Neural cell (in vitro differentiated cells): Measurements from ENCODE around the gene AGPS. TPM values are rescaled to one million over a fixed set of nuclear protein-coding genes. Genes with fewer than 3 reads are reported as not detected.
"Not testable (repeated sequence)": the region's sequence is repeated elsewhere in the genome, so short reads cannot be mapped to it uniquely, and the experiment has no call there.

Source experiments
- H2AFZ ChIP-seq: fragments of 200-600, 300-800 bp; sonication (generic), shearing (Covaris generic); 2 replicates; pipeline ENCODE4 v1.6.0; 2014; ENCODE audit warnings: low read depth, mild to moderate bottlenecking, antibody characterized with exemption, low read length, moderate library complexity
- H3F3A ChIP-seq: fragments of 200-600 bp; shearing (Covaris generic); 2 replicates; pipeline ENCODE4 v1.6.1; 2016; ENCODE audit warnings: mild to moderate bottlenecking, moderate library complexity, mixed read lengths, antibody characterized with exemption, low read length; ENCODE audit not compliant: insufficient read depth, poor library complexity, severe bottlenecking
- H3K27ac ChIP-seq: fragments of 200-600, 300-800 bp; sonication (generic), shearing (Covaris generic); 2 replicates; pipeline ENCODE4 v1.5.1; 2014; ENCODE audit warnings: mild to moderate bottlenecking, low read length, moderate library complexity
- H3K27me3 ChIP-seq: fragments of 300-800, 200-600 bp; sonication (generic), shearing (Covaris generic); 2 replicates; pipeline ENCODE4 v1.6.0; 2014; ENCODE audit warnings: mild to moderate bottlenecking, low read depth, low read length, moderate library complexity; ENCODE audit not compliant: insufficient read depth
- H3K36me3 ChIP-seq: fragments of 300-800, 200-600 bp; sonication (generic), shearing (Covaris generic); 2 replicates; pipeline ENCODE4 v1.5.1; 2014; ENCODE audit warnings: mild to moderate bottlenecking, antibody characterized with exemption, low read length, moderate library complexity; ENCODE audit not compliant: insufficient read depth
- H3K4me2 ChIP-seq: fragments of 300-800, 200-600 bp; sonication (generic), shearing (Covaris generic); 2 replicates; pipeline ENCODE4 v1.6.0; 2014; ENCODE audit warnings: mild to moderate bottlenecking, low read length
- H3K4me3 ChIP-seq: fragments of 300-800, 200-600 bp; sonication (generic), shearing (Covaris generic); 2 replicates; pipeline ENCODE4 v1.5.1; 2014; ENCODE audit warnings: mild to moderate bottlenecking, low read length, moderate library complexity
- H3K79me2 ChIP-seq: fragments of 200-600 bp; shearing (Covaris generic); replicated peaks from 2 replicates; pipeline ENCODE4 v1.6.0; 2014; ENCODE audit warnings: mild to moderate bottlenecking, low read length, moderate library complexity; ENCODE audit not compliant: insufficient read depth
- H3K9ac ChIP-seq: fragments of 300-800, 200-600 bp; sonication (generic), shearing (Covaris generic); 2 replicates; pipeline ENCODE4 v1.6.1; 2016; ENCODE audit warnings: mild to moderate bottlenecking, low read length, mixed read lengths
- H3K9me2 ChIP-seq: fragments of 200-600 bp; shearing (Covaris generic); 2 replicates; pipeline ENCODE4 v1.6.1; 2016; ENCODE audit warnings: mild to moderate bottlenecking, low read length, mixed read lengths; ENCODE audit not compliant: insufficient read depth
- H3K9me3 ChIP-seq: fragments of 200-600, 300-800 bp; sonication (generic), shearing (Covaris generic); 2 replicates; pipeline ENCODE4 v1.6.1; 2016; ENCODE audit warnings: mild to moderate bottlenecking, mixed run types, low read length, moderate library complexity, mixed read lengths
- H4K20me1 ChIP-seq: fragments of 200-600 bp; shearing (Covaris generic); 2 replicates; pipeline ENCODE4 v1.6.1; 2016; ENCODE audit warnings: mild to moderate bottlenecking, mixed run types; ENCODE audit not compliant: insufficient read depth
- CTCF ChIP-seq: fragments of 450-650 bp; IDR thresholded peaks from 2 replicates; pipeline ENCODE4 v1.5.1; 2014; ENCODE audit warnings: antibody characterized with exemption, mild to moderate bottlenecking, moderate library complexity; ENCODE audit not compliant: poor library complexity, severe bottlenecking
- EP300 ChIP-seq: fragments of 450-650 bp; conservative IDR thresholded peaks from 2 replicates; pipeline ENCODE4 v1.6.1; 2014; ENCODE audit warnings: antibody characterized with exemption, mild to moderate bottlenecking, moderate library complexity; ENCODE audit not compliant: poor library complexity, severe bottlenecking
- EZH2 ChIP-seq: fragments of 200-600, 300-800 bp; shearing (Covaris generic), sonication (generic); IDR thresholded peaks from 2 replicates; pipeline ENCODE4 v1.6.1; 2014; ENCODE audit warnings: antibody characterized with exemption, low read length, borderline replicate concordance, mild to moderate bottlenecking; ENCODE audit not compliant: insufficient read depth, poor library complexity, severe bottlenecking
- MXI1 ChIP-seq: fragments of 450-650 bp; conservative IDR thresholded peaks from 2 replicates; pipeline ENCODE4 v1.6.1; 2014; ENCODE audit warnings: antibody characterized with exemption, mild to moderate bottlenecking; ENCODE audit not compliant: poor library complexity, severe bottlenecking
- POLR2AphosphoS5 ChIP-seq: IDR thresholded peaks from 2 replicates; pipeline ENCODE4 v1.6.1; 2012
- RAD21 ChIP-seq: fragments of 450-650 bp; conservative IDR thresholded peaks from 2 replicates; pipeline ENCODE4 v1.6.1; 2014; ENCODE audit warnings: antibody characterized with exemption, mild to moderate bottlenecking, moderate library complexity
- REST ChIP-seq: IDR thresholded peaks from 2 replicates; pipeline ENCODE4 v1.6.1; 2012; ENCODE audit warnings: borderline replicate concordance
- SMC3 ChIP-seq: fragments of 450-650 bp; conservative IDR thresholded peaks from 2 replicates; pipeline ENCODE4 v1.6.1; 2014; ENCODE audit warnings: antibody characterized with exemption, mild to moderate bottlenecking, moderate library complexity; ENCODE audit not compliant: poor library complexity
- TAF1 ChIP-seq: IDR thresholded peaks from 2 replicates; pipeline ENCODE4 v1.6.1; 2012; ENCODE audit warnings: low read depth
- polyA plus RNA-seq: library from polyadenylated mRNA; depleted of rRNA; stranded (reverse); fragments of >200 nt; gene quantifications from 2 replicates; pipeline ENCODE4 v1.2.3, GENCODE V29; 2014

Gene AGPS
- polyA plus RNA-seq, 1 donor from 2014 or later = 31.0 TPM

GRCh38 chr2:177484180-177484795, 91.7 kb downstream of the AGPS start:
- no peak overlapping the region for H3K27ac ChIP-seq
- H3K4me2 ChIP-seq = no peak overlapping the region
- no peaks in the 10 kb centered on the region for H3K27me3 ChIP-seq
- no peak overlapping the region for H2AFZ ChIP-seq
- no peaks in the 10 kb centered on the region for H4K20me1 ChIP-seq
- H3K9me2 ChIP-seq = no peaks in the 10 kb centered on the region
- no peaks in the 10 kb centered on the region for H3F3A ChIP-seq
- no peaks in the 10 kb centered on the region for H3K36me3 ChIP-seq
- H3K9me3 ChIP-seq = no peaks in the 10 kb centered on the region
- H3K9ac ChIP-seq = no peak overlapping the region
- no peak overlapping the region for H3K4me3 ChIP-seq
- TF ChIP-seq CTCF = no peak
- TF ChIP-seq REST = no peak
- no peak for TF ChIP-seq EZH2
- TF ChIP-seq TAF1 = no peak
- no peak for TF ChIP-seq MXI1
- no peak for TF ChIP-seq RAD21
- no peak for TF ChIP-seq POLR2AphosphoS5
- no peak for TF ChIP-seq EP300
- TF ChIP-seq SMC3 = no peak
- no peaks in the 10 kb centered on the region for H3K79me2 ChIP-seq

- H3K4me2 ChIP-seq, H3K79me2 ChIP-seq, H2AFZ ChIP-seq, H3K9me3 ChIP-seq, H4K20me1 ChIP-seq, H3K9ac ChIP-seq, H3K27ac ChIP-seq, H3K36me3 ChIP-seq, H3K9me2 ChIP-seq, H3K4me3 ChIP-seq, H3F3A ChIP-seq, H3K27me3 ChIP-seq: not testable (repeated sequence)
Measured at GRCh38 chr2:177485657-177486056, 93.1 kb downstream of the AGPS start.
